Measurements from ENCODE around the gene CFAP20. TPM values are rescaled to one million over a fixed set of nuclear protein-coding genes. Genes with fewer than 3 reads are reported as not detected.

The CFAP20 gene
- total RNA-seq, 2 donors from 2014 or later = 121 to 195 TPM

DNA sequence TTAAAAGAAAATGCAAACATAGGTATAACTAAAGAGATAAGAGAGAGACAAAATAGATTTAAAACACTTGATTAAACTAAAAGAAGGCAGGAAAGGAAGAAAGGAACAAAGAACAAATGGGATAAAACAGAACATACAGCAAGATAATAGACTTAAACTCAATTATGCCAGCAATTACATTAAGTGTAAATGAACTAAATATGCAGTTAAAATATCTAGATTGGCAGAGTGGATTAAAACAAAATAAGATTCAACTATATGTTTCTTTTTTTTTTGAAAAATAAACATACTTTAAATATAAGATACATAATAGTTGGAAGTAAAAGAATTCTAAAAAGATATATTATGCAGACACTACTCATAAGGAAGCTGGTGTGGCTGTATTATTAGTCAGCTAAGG, 9.7 kb upstream of the CFAP20 start:
- H3K4me1 Mint-ChIP-seq = no peaks in the 10 kb centered on the region

DNA sequence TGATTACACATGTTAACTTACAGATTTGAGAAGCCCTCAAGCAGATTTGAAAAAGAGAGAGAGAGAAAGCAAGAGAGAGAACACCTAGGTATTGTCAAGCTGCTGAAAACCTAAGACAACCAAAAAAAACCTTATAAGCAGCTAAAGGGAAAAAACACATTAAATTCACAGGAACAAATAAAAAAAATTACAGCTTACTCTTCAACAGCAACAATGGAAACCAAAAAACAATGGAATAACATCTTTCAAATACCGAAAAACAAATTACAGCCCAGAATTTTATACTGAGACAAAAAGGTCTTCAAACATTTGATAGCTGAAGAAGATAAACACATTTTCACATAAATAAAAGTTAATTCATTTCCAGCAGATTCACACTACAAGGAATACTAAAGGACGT, 8.4 kb upstream of the CFAP20 start:
- H3K27me3 Mint-ChIP-seq = no peaks in the 10 kb centered on the region
- H3K4me3 Mint-ChIP-seq = no peak overlapping the region
- peaks cover 6% of the 10 kb centered on the region for H3K36me3 Mint-ChIP-seq (ENCODE audit: low read depth)
- ATAC-seq (no peak), DNase-seq (no peak)
- no peak overlapping the region for H3K27ac Mint-ChIP-seq
- H3K9me3 ChIP-seq (ENCODE audit: control insufficient read depth, low read length, poor library complexity, severe bottlenecking) = no peaks in the 10 kb centered on the region
- no peaks in the 10 kb centered on the region for H3K4me1 Mint-ChIP-seq

More for the DNA sequence above, 9.7 kb upstream of the CFAP20 start:
- Mint-ChIP-seq H3K27ac (no peak overlapping the region), H3K36me3 (ENCODE audit: low read depth) (peaks cover 9% of the 10 kb centered on the region), H3K27me3 (no peaks in the 10 kb centered on the region), H3K4me3 (no peak overlapping the region)
- no peaks in the 10 kb centered on the region for H3K9me3 ChIP-seq (ENCODE audit: control insufficient read depth, low read length, poor library complexity, severe bottlenecking)
- no peak for DNase-seq
- ATAC-seq = no peak

DNA sequence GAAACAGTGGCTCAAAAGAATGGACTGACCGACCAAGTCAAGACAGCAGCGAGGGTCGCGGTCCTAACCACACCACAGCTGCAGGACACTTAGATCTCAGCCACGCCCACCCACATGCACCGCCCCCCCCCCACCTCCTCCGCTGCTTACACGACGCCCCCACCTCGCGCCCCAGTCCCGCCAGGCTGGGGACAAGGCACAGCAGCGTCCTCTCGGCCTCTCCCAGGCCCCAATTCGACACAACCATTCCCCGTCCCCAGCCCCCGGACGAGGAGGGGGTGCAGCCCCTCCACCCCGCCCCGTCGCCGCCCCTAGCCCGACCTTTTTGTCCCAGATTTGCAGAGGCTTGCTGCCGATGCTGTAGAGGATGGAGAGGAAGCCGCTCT, 477 bp downstream of the CFAP20 start:
- peak overlapping the region; percentile 97 for H3K4me3 Mint-ChIP-seq
- H3K27me3 Mint-ChIP-seq = no peaks in the 10 kb centered on the region
- peak overlapping the region; percentile 97 for H3K27ac Mint-ChIP-seq
- peaks cover 45% of the 10 kb centered on the region for H3K4me1 Mint-ChIP-seq
- ATAC-seq (peak; percentile 1), DNase-seq (peak; percentile 19 to 23 (median 21))
- no peaks in the 10 kb centered on the region for H3K9me3 ChIP-seq (ENCODE audit: control insufficient read depth, low read length, poor library complexity, severe bottlenecking)
- H3K36me3 Mint-ChIP-seq (ENCODE audit: low read depth) = peaks cover 2% of the 10 kb centered on the region

DNA sequence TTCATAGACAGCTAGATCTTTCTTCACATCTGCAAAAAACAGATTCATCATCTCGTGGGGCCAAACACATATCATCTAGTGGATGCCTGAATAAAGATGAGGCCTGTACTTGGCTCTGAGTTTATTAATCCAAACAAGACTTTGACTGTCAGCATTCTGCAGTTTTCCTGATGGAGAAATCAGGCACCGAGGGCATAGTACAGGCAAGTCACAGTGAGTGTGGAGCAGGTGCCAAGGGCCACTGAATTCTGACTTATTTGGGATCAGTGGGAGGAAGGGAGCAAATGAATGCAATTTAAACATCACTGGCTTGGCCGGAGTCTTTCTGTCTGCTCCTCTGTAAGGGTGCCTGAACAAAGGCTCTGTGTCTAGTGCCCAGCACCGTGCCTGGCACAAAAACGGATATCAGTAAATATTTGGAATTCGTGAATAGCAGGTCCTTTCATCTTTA, 975 bp downstream of the CFAP20 start:
- Mint-ChIP-seq H3K4me3 (peak overlapping the region; percentile 97), H3K36me3 (ENCODE audit: low read depth) (peaks cover 2% of the 10 kb centered on the region), H3K27me3 (no peaks in the 10 kb centered on the region), H3K27ac (peak overlapping the region; percentile 97), H3K4me1 (peaks cover 46% of the 10 kb centered on the region)
- DNase-seq (no peak), ATAC-seq (no peak)
- no peaks in the 10 kb centered on the region for H3K9me3 ChIP-seq (ENCODE audit: control insufficient read depth, low read length, poor library complexity, severe bottlenecking)

DNA sequence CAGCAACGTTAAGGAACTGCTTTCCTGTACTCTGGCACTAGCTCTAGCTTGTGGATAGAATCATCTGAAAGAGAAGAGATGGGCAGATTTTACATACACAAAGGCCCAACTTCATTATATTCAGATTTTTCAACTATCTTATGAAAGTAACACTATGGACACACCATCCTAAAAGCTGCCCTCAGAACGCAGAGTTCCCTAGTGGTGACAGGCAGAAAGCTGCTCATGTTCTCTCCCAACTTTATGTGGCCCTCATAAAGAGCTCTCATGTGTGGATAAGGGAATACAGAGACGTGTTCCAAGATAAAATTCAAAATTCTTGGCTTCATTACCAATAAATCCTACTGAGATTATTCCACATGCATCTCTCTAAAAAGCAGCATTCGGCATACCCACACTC, 1.5 kb downstream of the CFAP20 start:
- H3K9me3 ChIP-seq (ENCODE audit: control insufficient read depth, low read length, poor library complexity, severe bottlenecking) = no peaks in the 10 kb centered on the region
- Mint-ChIP-seq H3K27me3 (no peaks in the 10 kb centered on the region), H3K4me1 (peaks cover 46% of the 10 kb centered on the region), H3K4me3 (peak overlapping the region; percentile 97), H3K36me3 (ENCODE audit: low read depth) (peaks cover 2% of the 10 kb centered on the region), H3K27ac (peak overlapping the region; percentile 97)
- DNase-seq (no peak), ATAC-seq (no peak)

DNA sequence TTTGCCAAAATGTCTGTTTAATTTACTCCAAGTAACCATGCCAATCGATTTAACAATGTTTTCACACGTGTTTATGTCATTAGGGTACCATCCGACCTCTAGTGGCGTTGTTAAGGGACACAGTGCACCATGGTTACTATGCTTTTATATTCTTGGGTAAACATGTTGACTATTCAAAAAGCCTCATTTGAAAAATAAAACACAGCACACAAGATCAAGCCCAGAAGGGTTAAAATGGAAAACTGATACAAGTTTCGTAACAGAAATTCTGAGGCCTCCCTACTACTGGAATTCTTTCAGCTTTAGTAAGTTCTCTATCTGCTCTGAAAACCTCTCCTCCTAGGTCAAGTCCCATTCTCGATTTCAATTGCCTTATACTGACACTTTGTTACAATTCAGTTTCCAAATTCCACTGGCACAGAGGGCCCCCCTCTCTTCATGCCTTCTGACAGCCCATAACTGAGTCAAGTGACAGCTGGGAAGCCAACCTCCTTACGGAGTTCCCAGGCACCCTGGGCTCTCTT, 2.1 kb downstream of the CFAP20 start:
- Mint-ChIP-seq H3K4me1 (peaks cover 46% of the 10 kb centered on the region), H3K4me3 (peak overlapping the region; percentile 97), H3K36me3 (ENCODE audit: low read depth) (peaks cover 2% of the 10 kb centered on the region), H3K27me3 (no peaks in the 10 kb centered on the region), H3K27ac (peak overlapping the region; percentile 97)
- H3K9me3 ChIP-seq (ENCODE audit: control insufficient read depth, low read length, poor library complexity, severe bottlenecking) = no peaks in the 10 kb centered on the region
- ATAC-seq (peak; percentile 59), DNase-seq (peak in 1 of 3 donors; percentile 26)

DNA sequence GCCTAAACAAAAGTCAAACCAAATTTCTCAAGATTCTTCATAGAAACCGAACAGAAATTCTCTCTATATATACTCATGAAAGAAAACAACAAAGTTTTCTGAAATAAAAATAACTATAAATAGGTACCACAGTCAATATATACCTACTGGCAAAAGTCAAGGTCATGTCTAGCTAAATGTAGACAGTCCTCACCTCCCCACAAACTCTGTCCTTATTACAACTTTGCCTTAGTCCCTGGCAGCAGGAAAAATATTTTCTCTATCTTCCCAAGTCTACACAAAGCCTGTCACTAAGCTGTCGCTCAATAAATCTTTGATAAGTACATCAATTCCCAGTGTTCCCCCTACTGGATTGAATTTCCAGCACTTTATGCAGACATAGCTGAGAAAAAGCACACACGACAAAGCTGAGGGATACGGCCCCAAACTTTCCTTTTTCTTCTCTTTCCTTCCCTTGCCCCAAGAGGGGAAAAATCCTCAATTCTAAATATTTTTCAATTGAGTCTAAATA, 2.7 kb downstream of the CFAP20 start:
- ATAC-seq = no peak
- H3K4me3 Mint-ChIP-seq = peak overlapping the region; percentile 97
- H3K36me3 Mint-ChIP-seq (ENCODE audit: low read depth) = peaks cover 2% of the 10 kb centered on the region
- H3K9me3 ChIP-seq (ENCODE audit: control insufficient read depth, low read length, poor library complexity, severe bottlenecking) = no peaks in the 10 kb centered on the region
- peak overlapping the region; percentile 97 for H3K27ac Mint-ChIP-seq
- DNase-seq = no peak
- no peaks in the 10 kb centered on the region for H3K27me3 Mint-ChIP-seq
- peaks cover 48% of the 10 kb centered on the region for H3K4me1 Mint-ChIP-seq

DNA sequence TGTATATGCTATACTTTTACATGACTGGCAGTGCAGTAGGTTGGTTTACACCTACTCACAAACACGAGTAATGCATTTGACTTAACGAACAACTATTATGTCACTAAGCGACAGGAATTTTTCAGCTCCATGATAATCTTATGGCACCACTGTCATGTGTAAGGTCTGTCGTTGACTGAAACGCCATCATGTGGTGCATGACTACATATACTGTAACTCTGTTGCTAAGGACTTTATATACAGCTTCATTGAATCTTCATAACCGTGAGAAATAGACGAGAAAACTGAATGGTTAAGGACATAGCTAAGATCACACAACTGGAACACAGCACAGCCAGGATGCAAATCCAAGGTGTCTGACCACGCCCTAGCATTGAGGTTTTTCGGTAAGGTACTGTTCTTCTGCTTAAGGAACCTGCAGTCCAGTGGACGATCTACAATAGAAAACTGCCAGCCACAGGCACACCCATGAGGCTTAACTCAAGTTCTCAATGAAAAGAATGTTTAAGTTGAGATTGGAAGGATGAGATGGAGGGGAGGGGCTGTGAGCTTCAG, 3.3 kb downstream of the CFAP20 start:
- H3K4me1 Mint-ChIP-seq = peaks cover 51% of the 10 kb centered on the region
- DNase-seq (no peak), ATAC-seq (no peak)
- peak overlapping the region; percentile 33 for H3K4me3 Mint-ChIP-seq
- peaks cover 2% of the 10 kb centered on the region for H3K36me3 Mint-ChIP-seq (ENCODE audit: low read depth)
- H3K27ac Mint-ChIP-seq = peak overlapping the region; percentile 97
- H3K27me3 Mint-ChIP-seq = no peaks in the 10 kb centered on the region
- H3K9me3 ChIP-seq (ENCODE audit: control insufficient read depth, low read length, poor library complexity, severe bottlenecking) = no peaks in the 10 kb centered on the region

DNA sequence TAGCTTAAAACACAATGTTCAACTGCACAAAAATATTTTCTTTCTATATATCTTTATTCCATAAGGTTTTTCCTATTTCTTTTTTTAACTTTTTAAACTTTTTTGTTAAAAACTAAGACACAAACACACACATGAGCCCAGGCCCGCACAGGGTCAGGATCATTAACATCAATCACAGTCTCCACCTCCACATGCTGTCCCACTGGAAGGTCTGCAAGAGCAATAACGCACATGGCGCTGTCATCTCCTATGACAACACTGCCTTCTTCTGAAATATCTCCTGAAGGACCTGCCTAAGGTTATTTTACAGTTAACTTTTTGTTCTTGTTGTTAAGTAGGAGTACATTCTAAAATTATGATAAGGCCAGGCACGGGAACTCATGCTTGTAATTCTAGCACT, 4.1 kb downstream of the CFAP20 start:
- Mint-ChIP-seq H3K27ac (no peak overlapping the region), H3K4me3 (peak overlapping the region; percentile 3), H3K27me3 (no peaks in the 10 kb centered on the region), H3K4me1 (peaks cover 57% of the 10 kb centered on the region), H3K36me3 (ENCODE audit: low read depth) (peaks cover 2% of the 10 kb centered on the region)
- no peak for ATAC-seq
- no peak for DNase-seq
- H3K9me3 ChIP-seq (ENCODE audit: control insufficient read depth, low read length, poor library complexity, severe bottlenecking) = no peaks in the 10 kb centered on the region

DNA sequence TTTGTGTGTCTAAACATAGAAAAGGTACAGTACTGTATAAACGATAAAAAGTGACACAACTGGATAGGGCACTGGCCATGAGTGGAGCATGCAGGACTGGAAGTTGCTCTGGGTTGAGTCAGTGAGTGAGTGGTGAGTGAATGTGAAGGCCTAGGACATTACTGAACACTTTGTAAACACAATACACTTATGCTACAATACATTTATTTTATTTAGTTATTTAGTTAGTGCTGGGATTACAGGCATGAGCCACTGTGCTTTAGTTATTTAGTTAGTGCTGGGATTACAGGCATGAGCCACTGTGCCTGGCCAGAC, 4.6 kb downstream of the CFAP20 start:
- DNase-seq (no peak), ATAC-seq (no peak)
- Mint-ChIP-seq H3K27me3 (no peaks in the 10 kb centered on the region), H3K27ac (peak overlapping the region; percentile 79), H3K4me1 (peaks cover 58% of the 10 kb centered on the region), H3K4me3 (no peak overlapping the region), H3K36me3 (ENCODE audit: low read depth) (peaks cover 2% of the 10 kb centered on the region)
- H3K9me3 ChIP-seq (ENCODE audit: control insufficient read depth, low read length, poor library complexity, severe bottlenecking) = no peaks in the 10 kb centered on the region

DNA sequence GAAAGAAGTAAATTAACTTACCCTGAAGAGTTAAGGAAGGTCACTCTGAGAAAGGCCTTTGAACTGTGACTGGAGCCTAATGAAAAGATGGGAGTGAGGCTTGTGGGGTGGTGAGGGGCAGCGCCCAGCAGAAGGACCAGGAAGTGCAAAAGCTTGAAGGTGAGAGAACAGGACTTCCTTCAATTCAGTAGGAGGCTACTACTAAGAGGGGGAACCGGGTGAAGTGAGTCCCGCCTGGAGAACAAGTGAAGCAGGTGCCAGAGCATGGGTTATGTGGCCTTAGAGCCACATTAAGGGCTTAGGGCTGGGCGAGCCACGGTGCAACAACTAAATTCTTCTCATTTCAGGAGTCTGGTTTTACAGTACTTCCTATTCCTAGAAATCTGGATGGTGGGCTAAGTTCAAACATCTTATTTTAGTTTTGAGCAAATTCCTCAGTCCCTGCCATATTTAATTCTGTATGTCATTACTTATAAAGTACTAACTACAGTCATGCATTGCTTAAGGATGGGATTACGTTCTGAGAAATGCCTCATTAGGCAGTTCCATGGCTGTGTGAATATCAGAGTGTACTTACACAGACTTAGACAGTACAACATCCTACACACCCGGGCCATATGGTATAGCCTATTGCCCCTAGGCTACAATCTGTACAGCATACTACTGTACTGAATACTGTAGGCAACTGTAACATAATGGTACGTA, 5.1 kb downstream of the CFAP20 start:
- DNase-seq (no peak), ATAC-seq (no peak)
- peaks cover 53% of the 10 kb centered on the region for H3K4me1 Mint-ChIP-seq
- no peaks in the 10 kb centered on the region for H3K9me3 ChIP-seq (ENCODE audit: control insufficient read depth, low read length, poor library complexity, severe bottlenecking)
- no peaks in the 10 kb centered on the region for H3K27me3 Mint-ChIP-seq
- peak overlapping the region; percentile 79 for H3K27ac Mint-ChIP-seq
- no peaks in the 10 kb centered on the region for H3K36me3 Mint-ChIP-seq (ENCODE audit: low read depth)
- H3K4me3 Mint-ChIP-seq = no peak overlapping the region

DNA sequence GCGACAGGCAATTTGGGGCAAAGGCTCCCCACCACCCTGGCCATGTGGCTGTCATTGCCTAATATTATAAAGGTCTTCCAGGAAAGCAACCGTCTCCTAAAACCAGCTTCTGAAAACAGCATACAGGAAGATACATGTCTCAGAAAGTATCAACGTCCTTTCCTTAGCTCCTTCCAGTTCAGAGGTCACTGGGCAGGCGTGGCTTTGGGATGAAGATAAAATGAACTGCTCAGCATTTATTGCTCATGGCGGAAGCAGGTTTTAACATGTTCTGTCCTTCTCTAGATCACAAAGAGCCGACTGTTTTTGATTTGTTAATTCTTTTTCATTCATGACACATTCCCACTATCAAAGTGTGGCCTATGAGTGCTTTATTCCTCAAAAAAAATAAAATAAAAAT, 8.0 kb downstream of the CFAP20 start:
- H3K9me3 ChIP-seq (ENCODE audit: control insufficient read depth, low read length, poor library complexity, severe bottlenecking) = no peaks in the 10 kb centered on the region
- no peak overlapping the region for H3K4me3 Mint-ChIP-seq
- no peak overlapping the region for H3K27ac Mint-ChIP-seq
- DNase-seq (no peak), ATAC-seq (no peak)
- H3K36me3 Mint-ChIP-seq (ENCODE audit: low read depth) = no peaks in the 10 kb centered on the region
- no peaks in the 10 kb centered on the region for H3K27me3 Mint-ChIP-seq
- peaks cover 41% of the 10 kb centered on the region for H3K4me1 Mint-ChIP-seq

DNA sequence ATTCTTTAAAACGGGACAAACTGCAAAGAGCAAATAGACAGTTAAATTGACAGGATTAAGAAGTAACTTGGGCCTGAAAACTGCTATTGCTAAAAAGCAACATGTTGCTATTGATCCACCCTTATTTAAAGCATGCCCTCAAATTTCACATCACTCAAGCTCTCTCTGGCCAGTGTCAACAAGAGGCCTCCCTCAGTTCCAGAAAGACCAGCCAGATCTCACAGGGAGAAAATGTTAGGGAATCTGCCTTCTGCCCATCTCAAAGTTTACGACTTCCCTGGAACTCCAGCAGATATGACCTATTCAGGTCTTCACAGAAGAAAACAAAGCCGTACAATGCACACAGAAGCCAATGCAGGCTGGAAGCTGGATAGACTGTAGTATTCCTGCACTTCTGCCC, 8.9 kb downstream of the CFAP20 start:
- Mint-ChIP-seq H3K4me1 (peaks cover 38% of the 10 kb centered on the region), H3K27me3 (no peaks in the 10 kb centered on the region), H3K27ac (peak overlapping the region; percentile 57), H3K4me3 (peak overlapping the region; percentile 39), H3K36me3 (ENCODE audit: low read depth) (no peaks in the 10 kb centered on the region)
- no peaks in the 10 kb centered on the region for H3K9me3 ChIP-seq (ENCODE audit: control insufficient read depth, low read length, poor library complexity, severe bottlenecking)
- DNase-seq (no peak), ATAC-seq (no peak)

DNA sequence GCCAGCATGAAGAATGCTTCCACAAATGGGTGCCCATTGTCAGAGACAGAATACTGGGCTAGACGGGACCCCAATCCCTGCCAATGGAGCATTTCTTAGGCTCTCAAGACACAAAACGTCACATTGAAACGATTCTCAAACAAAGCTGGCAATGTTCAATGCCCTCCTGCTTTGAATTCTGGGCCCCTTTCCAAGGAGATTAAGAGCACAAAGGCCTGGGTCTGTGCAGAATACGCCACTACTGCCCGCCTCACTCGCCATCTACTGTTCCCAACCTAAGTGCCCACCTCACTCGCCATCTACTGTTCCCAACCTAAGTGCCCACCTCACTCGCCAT, 9.7 kb downstream of the CFAP20 start:
- no peak for DNase-seq
- H3K36me3 Mint-ChIP-seq (ENCODE audit: low read depth) = no peaks in the 10 kb centered on the region
- peaks cover 35% of the 10 kb centered on the region for H3K4me1 Mint-ChIP-seq
- no peaks in the 10 kb centered on the region for H3K27me3 Mint-ChIP-seq
- H3K9me3 ChIP-seq (ENCODE audit: control insufficient read depth, low read length, poor library complexity, severe bottlenecking) = no peaks in the 10 kb centered on the region
- H3K4me3 Mint-ChIP-seq = no peak overlapping the region
- H3K27ac Mint-ChIP-seq = peak overlapping the region; percentile 57
- no peak for ATAC-seq
